ENCODE data around the gene ISLR2. TPM values are rescaled to one million over a fixed set of nuclear protein-coding genes. Genes with fewer than 3 reads are reported as not detected.

Gene ISLR2
- total and polyA plus RNA-seq, 2 experiments from 2014 or later = 0.13 TPM; not detected in 1

DNA sequence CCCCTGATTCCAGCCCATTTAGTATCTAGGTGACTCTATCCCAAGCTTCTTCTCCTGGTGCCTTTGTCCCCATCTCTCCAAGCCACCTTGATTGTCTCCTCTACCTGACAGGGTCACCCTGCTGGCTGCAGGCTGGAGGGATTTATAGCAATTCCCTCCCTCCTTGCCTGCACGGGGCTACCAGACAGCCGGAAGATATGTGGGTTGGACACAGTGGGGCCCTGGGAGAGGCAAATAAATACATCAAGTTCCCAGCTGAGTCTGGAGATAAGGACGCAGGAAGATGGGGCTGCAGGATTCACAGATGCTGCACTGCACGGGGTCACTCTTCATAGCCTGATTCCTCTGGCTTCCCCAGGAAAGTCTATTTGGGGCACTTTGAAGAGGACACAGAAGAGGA, 9.3 kb upstream of the ISLR2 start:
- H3K27me3 ChIP-seq = peaks cover 45% of the 10 kb centered on the region
- no peak for DNase-seq (ENCODE audit: low spot score)
- 16% methylated on average over 4 of the region's 4 CpGs for WGBS (ENCODE audit: low lambda C conversion rate, missing lambda C conversion rate)

DNA sequence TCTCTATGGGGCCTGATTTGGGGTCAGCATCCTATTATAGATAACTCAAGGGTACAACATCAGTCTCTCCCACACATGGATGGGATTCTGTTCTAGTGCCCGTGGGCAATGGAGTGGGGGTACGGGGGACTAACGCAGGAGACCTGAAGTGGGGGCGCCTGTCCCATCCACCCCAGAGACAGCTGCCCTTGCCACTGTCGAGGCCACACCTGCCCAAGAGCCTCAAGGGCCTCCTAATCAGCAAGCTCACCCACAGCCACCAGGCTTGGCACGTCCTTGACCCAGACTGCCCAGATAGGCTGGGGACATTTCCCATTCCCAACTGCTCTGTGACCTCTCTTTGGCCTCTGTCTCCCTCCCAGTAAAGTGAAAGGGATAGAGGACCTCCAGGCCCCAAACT, 8.5 kb upstream of the ISLR2 start:
- no peak overlapping the region for H3K4me2 ChIP-seq
- no peak for DNase-seq (ENCODE audit: low spot score)
- no peak overlapping the region for H2AFZ ChIP-seq
- H3K9me2 ChIP-seq (replicated peaks; ENCODE audit: insufficient read depth) = no peaks in the 10 kb centered on the region
- H4K20me1 ChIP-seq (ENCODE audit: insufficient read depth, poor library complexity, severe bottlenecking) = no peaks in the 10 kb centered on the region
- no peak overlapping the region for H3K27ac ChIP-seq
- peaks cover 45% of the 10 kb centered on the region for H3K27me3 ChIP-seq
- TF ChIP-seq, protein P1, sequence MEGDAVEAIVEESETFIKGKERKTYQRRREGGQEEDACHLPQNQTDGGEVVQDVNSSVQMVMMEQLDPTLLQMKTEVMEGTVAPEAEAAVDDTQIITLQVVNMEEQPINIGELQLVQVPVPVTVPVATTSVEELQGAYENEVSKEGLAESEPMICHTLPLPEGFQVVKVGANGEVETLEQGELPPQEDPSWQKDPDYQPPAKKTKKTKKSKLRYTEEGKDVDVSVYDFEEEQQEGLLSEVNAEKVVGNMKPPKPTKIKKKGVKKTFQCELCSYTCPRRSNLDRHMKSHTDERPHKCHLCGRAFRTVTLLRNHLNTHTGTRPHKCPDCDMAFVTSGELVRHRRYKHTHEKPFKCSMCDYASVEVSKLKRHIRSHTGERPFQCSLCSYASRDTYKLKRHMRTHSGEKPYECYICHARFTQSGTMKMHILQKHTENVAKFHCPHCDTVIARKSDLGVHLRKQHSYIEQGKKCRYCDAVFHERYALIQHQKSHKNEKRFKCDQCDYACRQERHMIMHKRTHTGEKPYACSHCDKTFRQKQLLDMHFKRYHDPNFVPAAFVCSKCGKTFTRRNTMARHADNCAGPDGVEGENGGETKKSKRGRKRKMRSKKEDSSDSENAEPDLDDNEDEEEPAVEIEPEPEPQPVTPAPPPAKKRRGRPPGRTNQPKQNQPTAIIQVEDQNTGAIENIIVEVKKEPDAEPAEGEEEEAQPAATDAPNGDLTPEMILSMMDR (IDR thresholded peaks at IDR 0.05; ENCODE audit: poor library complexity) = no peak
- TF ChIP-seq EZH2 (IDR thresholded peaks at IDR 0.05; ENCODE audit: borderline replicate concordance) = no peak
- no peak for TF ChIP-seq EZH2phosphoT487 (IDR thresholded peaks at IDR 0.05; ENCODE audit: low read depth, severe bottlenecking, unreplicated experiment)
- no peaks in the 10 kb centered on the region for H3K79me2 ChIP-seq
- no peaks in the 10 kb centered on the region for H3K36me3 ChIP-seq (replicated peaks; ENCODE audit: insufficient read depth, low read depth)
- H3K9me3 ChIP-seq (ENCODE audit: low read depth) = no peaks in the 10 kb centered on the region
- no peaks in the 10 kb centered on the region for H3K4me1 ChIP-seq (ENCODE audit: insufficient read depth)
- WGBS (ENCODE audit: low lambda C conversion rate, missing lambda C conversion rate) = 84% methylated on average over 6 of the region's 6 CpGs
- no peak overlapping the region for H3K4me3 ChIP-seq

More for the DNA sequence above, 9.3 kb upstream of the ISLR2 start:
- no peaks in the 10 kb centered on the region for H4K20me1 ChIP-seq (ENCODE audit: insufficient read depth, poor library complexity, severe bottlenecking)
- no peaks in the 10 kb centered on the region for H3K79me2 ChIP-seq
- no peak for TF ChIP-seq EZH2 (IDR thresholded peaks at IDR 0.05; ENCODE audit: borderline replicate concordance)
- TF ChIP-seq EZH2phosphoT487 (IDR thresholded peaks at IDR 0.05; ENCODE audit: low read depth, severe bottlenecking, unreplicated experiment) = no peak
- no peak overlapping the region for H3K4me3 ChIP-seq
- H3K4me2 ChIP-seq = no peak overlapping the region
- no peaks in the 10 kb centered on the region for H3K4me1 ChIP-seq (ENCODE audit: insufficient read depth)
- no peaks in the 10 kb centered on the region for H3K9me2 ChIP-seq (replicated peaks; ENCODE audit: insufficient read depth)
- H2AFZ ChIP-seq = no peak overlapping the region
- H3K27ac ChIP-seq = no peak overlapping the region
- no peaks in the 10 kb centered on the region for H3K36me3 ChIP-seq (replicated peaks; ENCODE audit: insufficient read depth, low read depth)
- no peaks in the 10 kb centered on the region for H3K9me3 ChIP-seq (ENCODE audit: low read depth)

DNA sequence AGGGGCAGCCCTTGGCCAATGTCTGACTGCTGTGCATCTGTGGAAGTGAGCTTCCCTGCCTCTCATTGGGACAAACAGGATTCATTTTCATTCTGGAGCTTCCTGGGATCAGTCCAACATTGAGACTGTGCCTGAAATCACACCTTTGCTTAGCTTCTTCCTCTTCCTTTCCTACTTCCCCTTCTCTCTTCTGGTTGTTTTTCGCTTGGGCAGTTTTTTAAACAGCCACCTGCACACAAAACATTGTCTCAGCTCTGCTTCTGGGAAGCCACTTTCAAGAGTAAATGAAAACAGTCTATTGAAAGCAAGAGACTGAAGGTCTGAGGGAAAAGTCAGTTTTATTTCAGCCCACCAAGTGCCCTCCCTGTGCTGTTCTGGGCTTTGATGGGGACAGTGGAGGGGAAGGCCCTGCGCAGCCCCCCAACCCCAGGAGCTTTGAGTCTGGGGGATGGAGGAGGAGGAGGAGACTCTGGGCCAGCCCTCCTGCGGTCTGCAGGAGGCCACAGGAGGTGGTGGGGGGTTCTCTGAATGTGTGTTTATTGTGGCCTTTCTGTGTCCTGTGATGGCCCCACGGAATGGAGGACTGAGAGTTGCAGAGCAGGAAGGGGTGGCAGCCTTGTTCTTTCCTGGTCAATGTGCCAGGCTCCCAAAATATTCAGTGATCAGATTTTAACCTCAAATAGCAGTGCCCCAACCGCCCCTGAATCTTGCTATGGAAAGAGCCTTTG, 7.8 kb upstream of the ISLR2 start:
- H2AFZ ChIP-seq = no peak overlapping the region
- 54% methylated on average over 5 of the region's 5 CpGs for WGBS (ENCODE audit: low lambda C conversion rate, missing lambda C conversion rate)

GRCh38 chr15:74123131-74123429, 7.3 kb upstream of the ISLR2 start:
- no peaks in the 10 kb centered on the region for H4K20me1 ChIP-seq (ENCODE audit: insufficient read depth, poor library complexity, severe bottlenecking)
- DNase-seq (ENCODE audit: low spot score) = no peak
- no peak overlapping the region for H2AFZ ChIP-seq
- H3K27ac ChIP-seq = no peak overlapping the region
- H3K36me3 ChIP-seq (replicated peaks; ENCODE audit: insufficient read depth, low read depth) = no peaks in the 10 kb centered on the region
- no peak for TF ChIP-seq EZH2 (IDR thresholded peaks at IDR 0.05; ENCODE audit: borderline replicate concordance)
- TF ChIP-seq EZH2phosphoT487 (IDR thresholded peaks at IDR 0.05; ENCODE audit: low read depth, severe bottlenecking, unreplicated experiment) = no peak
- TF ChIP-seq, protein P1 (IDR thresholded peaks at IDR 0.05; ENCODE audit: poor library complexity) = no peak
- H3K4me1 ChIP-seq (ENCODE audit: insufficient read depth) = peaks cover 5% of the 10 kb centered on the region
- no peak overlapping the region for H3K4me2 ChIP-seq
- H3K9me2 ChIP-seq (replicated peaks; ENCODE audit: insufficient read depth) = no peaks in the 10 kb centered on the region
- peaks cover 55% of the 10 kb centered on the region for H3K27me3 ChIP-seq
- H3K79me2 ChIP-seq = no peaks in the 10 kb centered on the region
- WGBS (ENCODE audit: low lambda C conversion rate, missing lambda C conversion rate) = 54% methylated on average over 4 of the region's 4 CpGs
- H3K4me3 ChIP-seq = no peak overlapping the region
- no peaks in the 10 kb centered on the region for H3K9me3 ChIP-seq (ENCODE audit: low read depth)

More for the DNA sequence above, 7.8 kb upstream of the ISLR2 start:
- Histone ChIP-seq H3K4me3 (no peak overlapping the region), H3K27me3 (peaks cover 50% of the 10 kb centered on the region), H3K4me2 (no peak overlapping the region), H3K9me2 (replicated peaks; ENCODE audit: insufficient read depth) (no peaks in the 10 kb centered on the region), H3K79me2 (no peaks in the 10 kb centered on the region), H3K36me3 (replicated peaks; ENCODE audit: insufficient read depth, low read depth) (no peaks in the 10 kb centered on the region), H4K20me1 (ENCODE audit: insufficient read depth, poor library complexity, severe bottlenecking) (no peaks in the 10 kb centered on the region), H3K9me3 (ENCODE audit: low read depth) (no peaks in the 10 kb centered on the region), H3K4me1 (ENCODE audit: insufficient read depth) (no peaks in the 10 kb centered on the region), H3K27ac (no peak overlapping the region)
- no peak for TF ChIP-seq EZH2phosphoT487 (IDR thresholded peaks at IDR 0.05; ENCODE audit: low read depth, severe bottlenecking, unreplicated experiment)
- no peak for DNase-seq (ENCODE audit: low spot score)
